CD14-positive monocyte (primary cell): Measurements from ENCODE around the gene CD55. TPM values are rescaled to one million over a fixed set of nuclear protein-coding genes. Genes with fewer than 3 reads are reported as not detected.

Experiments
- DNase-seq, 3 donors: peaks; one replicate each; pipeline ENCODE4 v3.0.0-alpha.2; 2011 to 2022
- H2AFZ ChIP-seq: 2 replicates; pipeline ENCODE4 v1.6.0; 2012; ENCODE audit warnings: mild to moderate bottlenecking, low read depth, low read length, inconsistent platforms; ENCODE audit not compliant: insufficient read depth, poor library complexity, severe bottlenecking
- H3K27ac ChIP-seq, 2 donors: 1 replicate in 1 of 2; 2 replicates in 1 of 2; pipeline ENCODE4 v1.5.1; 2012 to 2013; ENCODE audit warnings: low read length in 2 of 2, control low read depth in 1 of 2, inconsistent platforms in 1 of 2, low read depth in 1 of 2, mild to moderate bottlenecking in 1 of 2
- H3K27me3 ChIP-seq, 2 donors: one replicate each; pipeline versions ENCODE4 v1.6.0 to v1.6.1; 2011 to 2013; ENCODE audit warnings: low read length in 2 of 2; ENCODE audit not compliant: control insufficient read depth in 2 of 2, insufficient read depth in 2 of 2
- H3K36me3 ChIP-seq, 2 donors: replicated peaks in 1 of 2; 1 replicate in 1 of 2; 2 replicates in 1 of 2; pipeline versions ENCODE4 v1.5.1 to v1.6.1; 2012 to 2013; ENCODE audit warnings: low read length in 2 of 2, control low read depth in 1 of 2, inconsistent platforms in 1 of 2, mild to moderate bottlenecking in 1 of 2; ENCODE audit not compliant: insufficient read depth in 2 of 2, control insufficient read depth in 1 of 2
- H3K4me1 ChIP-seq, 2 donors: 1 replicate in 1 of 2; 2 replicates in 1 of 2; pipeline versions ENCODE4 v1.5.1 to v1.6.1; 2012 to 2013; ENCODE audit warnings: low read length in 2 of 2, control low read depth in 1 of 2, inconsistent platforms in 1 of 2, mild to moderate bottlenecking in 1 of 2, moderate library complexity in 1 of 2; ENCODE audit not compliant: insufficient read depth in 2 of 2, control insufficient read depth in 1 of 2
- H3K4me2 ChIP-seq: replicated peaks from 2 replicates; pipeline ENCODE3; 2012; ENCODE audit warnings: low read length, moderate library complexity, mild to moderate bottlenecking; ENCODE audit not compliant: poor library complexity, severe bottlenecking; ENCODE audit errors: extremely low read depth
- H3K4me3 ChIP-seq, 3 experiments: fragments of 200-600 bp in 1 of 3; sonication (generic) in 1 of 3; replicated peaks in 1 of 3; 1 replicate in 2 of 3; 2 replicates in 1 of 3; pipeline ENCODE4 v1.5.1; 2011 to 2013; ENCODE audit warnings: low read length in 3 of 3, mild to moderate bottlenecking in 3 of 3, control low read depth in 2 of 3, low read depth in 2 of 3, inconsistent platforms in 1 of 3, moderate library complexity in 1 of 3
- H3K79me2 ChIP-seq: 2 replicates; pipeline ENCODE4 v1.6.0; 2012; ENCODE audit warnings: mild to moderate bottlenecking, control low read depth, inconsistent platforms, low read length, moderate library complexity; ENCODE audit not compliant: insufficient read depth
- H3K9ac ChIP-seq: 2 replicates; pipeline ENCODE4 v1.6.0; 2017; ENCODE audit warnings: low read length, mild to moderate bottlenecking; ENCODE audit not compliant: insufficient read depth, poor library complexity, severe bottlenecking
- H3K9me3 ChIP-seq, 2 donors: replicated peaks in 1 of 2; 1 replicate in 1 of 2; 2 replicates in 1 of 2; pipeline versions ENCODE4 v1.5.1 to v1.6.1; 2012 to 2013; ENCODE audit warnings: low read length in 2 of 2, control low read depth in 1 of 2; ENCODE audit not compliant: control insufficient read depth in 1 of 2, insufficient read depth in 1 of 2
- H4K20me1 ChIP-seq: 2 replicates; pipeline ENCODE4 v1.6.0; 2012; ENCODE audit warnings: mild to moderate bottlenecking, low read length, control low read depth, moderate library complexity; ENCODE audit not compliant: insufficient read depth
- H3K27ac Mint-ChIP-seq, 7 donors: one replicate each; pipeline ENCODE4 v1.8.0; 2020; ENCODE audit warnings: mild to moderate bottlenecking in 7 of 7, mixed read lengths in 7 of 7, moderate library complexity in 6 of 7, inconsistent platforms in 2 of 7
- H3K27me3 Mint-ChIP-seq, 3 donors: one replicate each; pipeline ENCODE4 v1.8.0; 2021 to 2022; ENCODE audit warnings: low read depth in 3 of 3, mild to moderate bottlenecking in 3 of 3, mixed read lengths in 3 of 3, moderate library complexity in 3 of 3, inconsistent platforms in 1 of 3
- H3K36me3 Mint-ChIP-seq, 2 donors: one replicate each; pipeline ENCODE4 v1.8.0; 2020; ENCODE audit warnings: mixed read lengths in 2 of 2, inconsistent platforms in 1 of 2, mild to moderate bottlenecking in 1 of 2
- H3K4me1 Mint-ChIP-seq: one replicate; pipeline ENCODE4 v1.8.0; 2020; ENCODE audit warnings: mild to moderate bottlenecking, mixed read lengths
- H3K4me3 Mint-ChIP-seq, 2 donors: one replicate each; pipeline ENCODE4 v1.8.0; 2020; ENCODE audit warnings: mild to moderate bottlenecking in 2 of 2, mixed read lengths in 2 of 2, moderate library complexity in 1 of 2
- H3K9me3 Mint-ChIP-seq, 7 donors: one replicate each; pipeline ENCODE4 v1.8.0; 2020 to 2022; ENCODE audit warnings: mixed read lengths in 7 of 7, mild to moderate bottlenecking in 6 of 7, moderate library complexity in 6 of 7, inconsistent platforms in 2 of 7
- CTCF ChIP-seq: fragments of 200-600 bp; IDR thresholded peaks from one replicate; pipeline ENCODE4 v1.8.0; 2022; ENCODE audit warnings: antibody characterized with exemption, mild to moderate bottlenecking
- WGBS: methylation state at CpG from one replicate; pipeline ENCODE4 v1.1.5; 2013; ENCODE audit warnings: missing lambda C conversion rate; ENCODE audit not compliant: insufficient coverage; 5-methylcytosine and 5-hydroxymethylcytosine counted together
- intact Hi-C, 2 donors: fragments of 100-400 bp; cut with micrococcal nuclease; formaldehyde crosslinking; loops; one replicate each; pipeline versions ENCODE4 v1.15.0 to v1.15.1; 2023
- polyA plus RNA-seq, 3 donors: library from polyadenylated mRNA; depleted of rRNA in 1 of 3; unstranded in 2 of 3; stranded (reverse) in 1 of 3; fragments of 300-500 nt in 2 of 3; fragments of >200 nt in 1 of 3; fragmentation: Illumina TruSeq in 2 of 3; gene quantifications; 1 replicate in 2 of 3; 2 replicates in 1 of 3; pipeline ENCODE4 v1.2.3, GENCODE V29; 2012 to 2021

CD55 gene
- polyA plus RNA-seq, 3 donors, result 171 to 221 (median 182) TPM

- Histone ChIP-seq H3K9me3 (no peaks in the 10 kb centered on the region), H3K27ac (peak overlapping the region in 1 of 2 donors; percentile 81), H3K4me1 (peaks cover 47 to 57% of the 10 kb centered on the region in 2 donors), H4K20me1 (no peaks in the 10 kb centered on the region), H3K9ac (no peak overlapping the region), H3K36me3 (no peaks in the 10 kb centered on the region), H3K4me3 (peak overlapping the region in 1 of 3 experiments; percentile 42), H3K4me2 (peak overlapping the region; percentile 38), H2AFZ (no peak overlapping the region), H3K27me3 (no peaks in the 10 kb centered on the region), H3K79me2 (no peaks in the 10 kb centered on the region)
- H3K4me3 Mint-ChIP-seq, result peak overlapping the region in 1 of 2 donors; percentile 48
- peaks cover 50% of the 10 kb centered on the region for H3K4me1 Mint-ChIP-seq
- peaks cover 0 to 2% (median 0%) of the 10 kb centered on the region in 3 donors for H3K27me3 Mint-ChIP-seq
- DNase-seq, result peak; percentile 44 to 81 (median 77)
- intact Hi-C loops, result no loop called here
- no peaks in the 10 kb centered on the region for H3K36me3 Mint-ChIP-seq
- TF ChIP-seq CTCF, result no peak
- WGBS, result no CpG with 5 or more reads among the region's 2 CpGs
- peaks cover 0 to 7% (median under 1%) of the 10 kb centered on the region in 7 donors for H3K9me3 Mint-ChIP-seq
- peak overlapping the region; percentile 86 to 94 (median 89) for H3K27ac Mint-ChIP-seq
These were observed 12.9 kb upstream of the CD55 start for GRCh38 chr1:207308451-207309190.

DNA sequence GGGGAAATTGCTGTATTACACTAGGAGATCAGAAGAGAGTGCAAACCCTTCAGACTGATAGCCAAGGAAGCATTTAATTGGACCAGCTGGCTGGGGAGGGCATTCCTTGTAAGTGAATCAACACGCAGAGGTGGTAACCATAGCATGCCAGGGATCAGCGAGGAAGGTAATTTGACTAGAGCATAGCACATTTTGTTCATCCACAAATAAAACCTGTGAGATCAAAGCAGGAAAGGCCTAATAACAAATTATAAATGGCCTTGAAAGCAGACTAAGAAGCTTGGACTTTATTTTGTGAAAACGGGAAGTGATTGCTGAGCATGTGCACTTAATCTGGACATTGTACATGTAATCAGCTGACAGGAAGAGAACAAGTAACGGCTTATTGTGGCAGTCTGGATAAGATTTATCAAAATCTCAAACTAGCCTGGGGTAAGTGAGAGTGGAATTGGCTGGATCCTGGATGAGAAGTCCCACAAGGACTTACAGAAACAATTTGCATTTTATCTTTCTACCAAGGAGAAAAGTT, 11.7 kb upstream of the CD55 start:
- H3K36me3 Mint-ChIP-seq, result no peaks in the 10 kb centered on the region
- Histone ChIP-seq H3K36me3 (no peaks in the 10 kb centered on the region), H3K4me3 (peak overlapping the region in 1 of 3 experiments; percentile 42), H3K79me2 (no peaks in the 10 kb centered on the region), H3K9me3 (no peaks in the 10 kb centered on the region), H3K27me3 (no peaks in the 10 kb centered on the region), H4K20me1 (no peaks in the 10 kb centered on the region), H3K27ac (peak overlapping the region; percentile 45 to 81), H3K9ac (peak overlapping the region; percentile 10), H2AFZ (no peak overlapping the region), H3K4me1 (peaks cover 53 to 61% of the 10 kb centered on the region in 2 donors), H3K4me2 (peak overlapping the region; percentile 38)
- intact Hi-C loops, result loop anchor here (5.0 to 10.0 kb wide), 3 partner anchors 63 to 225 kb away; partner anchors contain the start of gene C4BPB (in 1 of the 2)
- H3K9me3 Mint-ChIP-seq, result peaks cover 0 to 6% (median 0%) of the 10 kb centered on the region in 7 donors
- H3K4me3 Mint-ChIP-seq, result peak overlapping the region in 1 of 2 donors; percentile 67
- H3K27me3 Mint-ChIP-seq, result peaks cover 0 to 2% (median 0%) of the 10 kb centered on the region in 3 donors
- 0% methylated on average over 1 of the region's 4 CpGs for WGBS
- peak; percentile 58 to 82 (median 72) for DNase-seq
- TF ChIP-seq CTCF, result no peak
- H3K27ac Mint-ChIP-seq, result peak overlapping the region; percentile 87 to 95 (median 92)
- peaks cover 58% of the 10 kb centered on the region for H3K4me1 Mint-ChIP-seq
